ENCODE results near the gene CD8B2.
"Not testable (repeated sequence)": the region's sequence is repeated elsewhere in the genome, so short reads cannot be mapped to it uniquely, and the experiment has no call there.

CD8B2 gene

DNA sequence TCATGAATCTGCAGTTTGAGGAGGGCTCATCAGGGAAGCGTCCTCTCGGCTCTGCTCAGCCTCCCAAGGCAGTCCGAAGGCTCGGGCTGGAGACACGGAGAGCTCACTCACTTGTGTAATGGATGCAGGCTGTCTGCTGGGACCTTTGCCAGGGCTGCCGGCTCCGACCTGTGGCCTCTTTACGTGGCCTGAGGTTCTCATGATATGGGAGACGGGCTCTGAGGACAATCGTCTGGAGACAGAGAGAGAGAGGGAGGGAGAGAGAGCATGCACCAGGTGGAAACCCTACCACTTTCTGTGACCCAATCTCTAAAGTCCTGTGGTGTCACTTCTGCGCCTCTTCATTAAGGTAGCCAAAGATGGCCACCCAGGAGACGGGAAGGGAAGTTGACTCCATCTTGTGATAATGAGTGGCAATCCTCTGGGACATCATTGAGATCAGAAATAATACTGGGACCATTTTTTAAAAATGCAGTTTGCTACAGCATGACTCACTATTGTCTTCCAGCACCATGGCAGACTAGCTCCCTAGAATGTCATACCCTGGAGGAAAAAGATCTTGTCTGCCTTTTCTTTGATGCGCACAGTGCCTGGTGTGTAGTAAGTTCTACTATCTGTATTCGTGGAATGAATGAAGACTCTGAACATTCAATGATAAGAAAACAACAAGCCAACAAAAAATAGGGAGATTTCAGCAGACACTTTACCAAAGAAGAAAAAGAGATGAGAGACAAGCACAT lies 60.2 kb downstream of the CD8B2 start:
- no peak for DNase-seq (ENCODE audit: low read depth in 1 of 2, low spot score in 1 of 2)

DNA sequence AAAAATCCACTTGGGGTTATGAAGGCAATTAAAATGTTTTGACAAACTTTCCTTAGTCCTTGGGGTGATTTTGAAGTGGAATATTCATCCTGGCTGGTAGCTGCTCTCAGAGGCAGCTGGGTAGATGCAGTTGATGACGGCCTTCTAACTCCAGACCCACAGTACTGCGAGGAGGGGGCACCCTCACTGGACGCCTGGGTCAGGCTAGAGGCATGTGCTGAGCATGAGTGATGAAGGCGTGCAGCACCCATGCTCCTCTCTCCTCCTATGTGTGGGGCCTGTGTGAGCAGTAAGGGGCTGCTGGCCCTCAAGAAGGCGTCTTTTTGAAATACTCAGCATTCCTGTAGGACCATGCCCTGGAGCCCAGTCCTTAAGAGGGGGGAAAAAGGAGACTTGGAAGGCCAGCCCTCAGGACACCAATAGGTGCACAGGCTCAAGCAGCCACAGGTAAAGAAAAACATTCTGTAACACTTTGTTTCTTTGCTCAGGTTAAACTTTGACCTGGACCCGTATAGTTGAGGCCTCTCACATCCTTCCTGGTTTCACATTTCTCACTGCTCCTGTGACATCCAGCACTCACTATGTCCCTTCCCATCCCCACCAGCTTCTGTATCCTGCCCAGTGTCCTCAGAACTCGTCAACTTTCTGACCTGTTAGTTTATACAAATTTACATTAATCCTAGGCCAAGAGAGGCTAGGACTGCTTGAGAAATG lies 64.4 kb downstream of the CD8B2 start:
- DNase-seq (ENCODE audit: low read depth in 1 of 2, low spot score in 1 of 2) = no peak

DNA sequence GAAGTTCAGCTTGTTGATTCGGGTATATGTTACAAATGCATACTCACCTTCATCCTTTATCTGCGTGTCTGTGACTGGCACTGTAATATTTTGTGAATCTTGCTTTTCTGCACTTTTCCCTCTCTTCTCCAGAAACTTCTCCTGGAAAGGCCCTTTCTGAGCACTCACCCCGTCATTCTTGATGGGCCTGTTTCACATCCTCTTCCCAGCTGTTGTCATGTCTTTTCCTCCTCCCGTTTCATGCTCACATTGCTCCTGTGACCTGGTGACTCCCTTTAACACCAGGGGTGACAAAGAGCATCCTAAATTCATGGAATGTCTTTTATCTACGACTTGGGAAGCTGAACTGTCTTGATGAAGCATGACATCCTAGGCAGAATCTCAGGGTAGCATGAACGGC lies 65.8 kb downstream of the CD8B2 start:
- no peak for DNase-seq (ENCODE audit: low read depth in 1 of 2, low spot score in 1 of 2)

GRCh38 chr2:106553321-106553720 lies 66.2 kb downstream of the CD8B2 start:
- DNase-seq (ENCODE audit: low read depth in 1 of 2, low spot score in 1 of 2) = no peak

DNA sequence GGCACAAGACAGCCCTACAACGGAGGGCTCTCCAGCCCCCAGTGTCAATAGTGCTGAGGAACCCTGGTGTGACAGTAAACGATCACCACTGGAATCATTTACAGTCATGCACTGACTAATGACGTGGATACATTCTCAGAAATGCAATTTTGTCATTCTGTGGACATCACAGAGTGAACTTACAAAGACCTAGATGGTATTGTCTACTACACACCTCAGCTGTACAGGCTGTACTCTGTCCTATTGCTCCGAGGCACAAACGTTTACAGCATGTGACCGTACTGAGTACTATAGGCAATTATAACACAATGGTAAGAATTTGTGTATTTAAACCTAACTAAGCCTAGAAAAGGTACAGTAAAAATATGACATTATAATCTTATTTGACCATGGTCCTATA lies 67.2 kb downstream of the CD8B2 start:
- no peak for DNase-seq (ENCODE audit: low read depth in 1 of 2, low spot score in 1 of 2)

GRCh38 chr2:106555053-106555452 lies 67.9 kb downstream of the CD8B2 start:
- no peak for DNase-seq (ENCODE audit: low read depth in 1 of 2, low spot score in 1 of 2)

GRCh38 chr2:106559786-106560185 lies 72.6 kb downstream of the CD8B2 start:
- not testable (repeated sequence) for DNase-seq (ENCODE audit: low read depth in 1 of 2, low spot score in 1 of 2)

GRCh38 chr2:106560773-106561172 lies 73.6 kb downstream of the CD8B2 start:
- DNase-seq (ENCODE audit: low read depth in 1 of 2, low spot score in 1 of 2) = no peak

DNA sequence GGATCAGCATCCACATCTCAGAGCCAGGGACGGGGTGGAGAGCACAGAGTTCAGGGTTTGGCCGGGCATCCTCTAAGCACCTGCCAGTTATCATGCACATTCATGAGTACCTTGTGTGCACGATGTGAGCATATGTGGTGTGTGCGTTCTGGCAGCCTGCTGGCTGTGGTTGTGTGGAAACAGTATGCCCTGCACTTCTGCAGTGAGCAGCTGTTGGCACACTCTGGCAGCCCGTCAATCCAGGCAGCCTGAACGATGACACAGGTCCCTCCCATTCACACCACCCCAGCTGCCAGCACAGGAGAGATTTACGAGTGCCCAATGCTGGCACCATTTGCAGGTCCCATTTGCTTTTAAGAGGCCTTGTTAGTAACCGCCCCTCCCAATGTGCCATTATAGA lies 74.2 kb downstream of the CD8B2 start:
- DNase-seq (ENCODE audit: low read depth in 1 of 2, low spot score in 1 of 2) = no peak

DNA sequence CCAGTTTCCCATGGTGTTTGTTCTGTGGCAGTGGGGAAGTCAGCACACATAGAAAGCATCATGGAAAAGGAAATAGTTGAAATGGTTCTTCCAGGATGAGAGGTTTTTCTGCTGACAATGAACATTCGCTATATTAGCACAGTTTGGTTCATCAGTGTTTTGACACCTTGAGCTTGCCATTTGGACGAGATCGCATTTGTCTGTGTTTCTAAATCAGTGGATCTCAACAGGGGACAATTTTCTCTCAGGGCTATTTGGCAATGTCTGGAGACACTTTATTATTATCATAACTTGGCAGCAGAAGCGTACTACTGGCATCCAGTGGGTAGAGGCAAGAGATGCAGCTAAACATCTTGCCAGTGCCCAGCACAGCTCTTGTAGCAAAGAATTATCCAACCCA lies 74.6 kb downstream of the CD8B2 start:
- no peak for DNase-seq (ENCODE audit: low read depth in 1 of 2, low spot score in 1 of 2)

GRCh38 chr2:106562268-106563186 lies 75.4 kb downstream of the CD8B2 start:
- DNase-seq (ENCODE audit: low read depth in 1 of 2, low spot score in 1 of 2) = no peak

- DNase-seq (ENCODE audit: low read depth in 1 of 2, low spot score in 1 of 2) = no peak
These were observed 76.0 kb downstream of the CD8B2 start for GRCh38 chr2:106563195-106563594.

- no peak for DNase-seq (ENCODE audit: low read depth in 1 of 2, low spot score in 1 of 2)
These were observed 78.4 kb downstream of the CD8B2 start for GRCh38 chr2:106565599-106565998.

GRCh38 chr2:106566050-106566449 lies 78.9 kb downstream of the CD8B2 start:
- DNase-seq (ENCODE audit: low read depth in 1 of 2, low spot score in 1 of 2) = peak in 1 of 2 donors; percentile 18

DNA sequence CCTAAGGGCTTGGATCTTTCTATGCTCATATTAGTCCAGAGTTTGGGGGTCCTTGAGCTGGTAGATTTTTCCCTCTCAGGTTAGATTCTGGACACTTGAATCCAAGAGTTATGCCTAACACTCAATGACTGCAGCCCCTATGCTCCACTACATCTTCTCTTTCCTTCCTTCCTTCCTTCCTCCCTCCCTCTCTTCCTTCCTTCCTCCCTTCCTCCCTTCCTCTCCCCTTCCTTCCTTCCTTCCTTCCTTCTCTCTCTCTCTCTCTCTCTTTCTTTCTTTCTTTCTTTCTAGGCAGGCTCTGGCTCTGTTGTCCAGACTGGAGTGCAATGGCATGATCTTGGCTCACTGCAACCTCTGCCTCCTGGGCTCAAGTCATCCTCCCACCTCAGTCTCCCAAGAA lies 79.3 kb downstream of the CD8B2 start:
- not testable (repeated sequence) for DNase-seq (ENCODE audit: low read depth in 1 of 2, low spot score in 1 of 2)

DNA sequence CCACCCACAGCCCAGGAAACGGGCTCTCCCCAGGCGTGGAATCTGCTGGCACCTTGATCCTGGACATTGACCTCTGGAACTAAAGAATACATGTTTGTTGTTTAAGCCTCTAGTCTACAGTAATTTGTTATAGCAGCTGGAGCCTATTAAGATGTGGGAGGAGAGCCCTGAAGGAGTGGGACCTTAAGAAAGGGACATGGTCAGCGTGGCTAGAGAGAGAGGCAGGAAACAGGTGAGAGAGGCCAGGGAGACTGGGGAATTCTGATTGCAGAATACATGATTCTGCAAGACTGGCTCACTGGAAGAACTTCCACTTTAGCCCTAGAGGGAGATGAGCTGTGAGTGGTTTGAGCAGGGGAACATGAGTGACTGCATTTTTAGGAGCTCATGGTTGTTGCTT lies 83.2 kb downstream of the CD8B2 start:
- DNase-seq (ENCODE audit: low read depth in 1 of 2, low spot score in 1 of 2) = no peak
